H1 (cell line): ENCODE results near the gene DNAJC28.
A peak's percentile ranks its signal among the peaks of the same experiment; 100 is the strongest.

Experiments used
- EZH2 ChIP-seq: fragments of 200-600 bp; sonication (generic); IDR thresholded peaks from 2 replicates; pipeline ENCODE4 v1.7.1; 2012; ENCODE audit warnings: low read depth, mild to moderate bottlenecking, moderate library complexity, low read length, inconsistent platforms; ENCODE audit not compliant: severe bottlenecking
- POLR2A ChIP-seq, 2 experiments: IDR thresholded peaks; 1 replicate in 1 of 2; 2 replicates in 1 of 2; pipeline ENCODE4 v1.6.1; 2011; ENCODE audit warnings: low read depth in 2 of 2, low read length in 2 of 2, mild to moderate bottlenecking in 2 of 2; ENCODE audit errors: control extremely low read depth in 1 of 2
- POU5F1 ChIP-seq: IDR thresholded peaks from 2 replicates; pipeline ENCODE4 v1.6.1; 2011; ENCODE audit warnings: low read depth, mild to moderate bottlenecking, low read length, moderate library complexity
- RAD21 ChIP-seq, 2 experiments: IDR thresholded peaks in 1 of 2; conservative IDR thresholded peaks in 1 of 2; 2 replicates each; pipeline ENCODE4 v1.6.1; 2011; ENCODE audit warnings: low read depth in 2 of 2, low read length in 2 of 2, improper control_type of control experiment in 1 of 2, inconsistent platforms in 1 of 2, mild to moderate bottlenecking in 1 of 2, moderate library complexity in 1 of 2
- SP4 ChIP-seq: IDR thresholded peaks from 2 replicates; pipeline ENCODE4 v1.6.1; 2012; ENCODE audit warnings: low read length, inconsistent platforms
- SUZ12 ChIP-seq: fragments of 200-600 bp; sonication (generic); IDR thresholded peaks from 2 replicates; pipeline ENCODE4 v1.6.1; 2012; ENCODE audit warnings: mild to moderate bottlenecking, inconsistent platforms, low read length, moderate library complexity, mixed read lengths
- ZNF274 ChIP-seq: IDR thresholded peaks from 2 replicates; pipeline ENCODE4 v1.7.0; 2012; ENCODE audit warnings: low read length, borderline replicate concordance; ENCODE audit errors: extremely low read depth
- TF ChIP-seq, protein P1 (sequence below), 3 experiments: IDR thresholded peaks; 1 replicate in 2 of 3; 2 replicates in 1 of 3; pipeline versions ENCODE4 v1.5.1 to v1.6.1; 2011; ENCODE audit warnings: low read length in 3 of 3, mild to moderate bottlenecking in 3 of 3, inconsistent platforms in 2 of 3, low read depth in 1 of 3, moderate library complexity in 1 of 3; ENCODE audit not compliant: insufficient read depth in 1 of 3; ENCODE audit errors: control extremely low read depth in 1 of 3

DNA sequence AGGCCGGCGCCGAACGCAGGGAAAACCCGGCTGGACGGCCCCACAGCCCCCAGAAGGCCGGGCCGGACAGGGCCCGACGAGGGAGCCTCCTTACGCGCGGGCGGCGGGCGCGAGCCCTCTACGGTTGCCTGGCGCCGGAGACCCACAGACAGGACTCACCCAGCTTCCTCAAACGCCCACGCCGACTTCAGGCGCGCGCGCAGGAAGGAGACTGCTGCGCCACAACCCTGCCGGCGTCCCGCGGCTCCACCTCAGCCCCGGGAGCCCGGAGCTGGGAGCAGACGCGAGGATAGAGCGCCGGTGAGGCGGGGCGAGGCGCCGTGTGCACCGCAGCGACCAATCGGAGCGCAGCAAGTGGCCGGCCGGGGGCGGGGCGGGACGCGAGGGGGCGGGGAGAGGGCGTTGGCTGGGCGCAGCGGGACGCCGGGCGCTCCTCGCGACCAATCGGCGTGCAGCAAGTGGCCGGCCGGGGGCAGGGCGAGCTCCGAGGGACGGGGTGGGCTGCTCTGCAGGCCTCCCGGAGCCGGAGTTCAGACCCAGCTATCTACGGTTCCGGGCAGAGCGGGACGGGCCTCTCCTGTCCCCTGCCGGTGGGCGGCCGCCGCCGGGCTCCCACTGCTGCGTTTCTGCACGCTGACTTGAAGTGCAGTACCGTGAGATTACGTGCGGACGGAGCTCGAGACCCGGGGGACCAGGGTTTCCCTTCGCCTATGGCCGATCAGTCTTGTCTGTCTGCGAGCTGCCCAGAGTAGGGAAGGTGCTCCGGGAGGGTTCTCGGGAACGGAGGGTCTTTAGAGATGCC, 11.6 kb downstream of the DNAJC28 start, which contains the start of gene TMEM50B:
- TF ChIP-seq POLR2A (IDR thresholded peaks at IDR 0.05; ENCODE audit: control extremely low read depth in 1 of 2, low read depth in 2 of 2, low read length in 2 of 2) (peak; percentile 65 to 82), RAD21 (IDR thresholded peaks at IDR 0.05 in 1 of 2, conservative IDR thresholded peaks at IDR 0.05 in 1 of 2; ENCODE audit: low read depth in 2 of 2, low read length in 2 of 2) (peak; percentile 33 to 51), EZH2 (no peak), POU5F1 (no peak), ZNF274 (no peak), SUZ12 (no peak), SP4 (no peak)
- TF ChIP-seq, protein P1, sequence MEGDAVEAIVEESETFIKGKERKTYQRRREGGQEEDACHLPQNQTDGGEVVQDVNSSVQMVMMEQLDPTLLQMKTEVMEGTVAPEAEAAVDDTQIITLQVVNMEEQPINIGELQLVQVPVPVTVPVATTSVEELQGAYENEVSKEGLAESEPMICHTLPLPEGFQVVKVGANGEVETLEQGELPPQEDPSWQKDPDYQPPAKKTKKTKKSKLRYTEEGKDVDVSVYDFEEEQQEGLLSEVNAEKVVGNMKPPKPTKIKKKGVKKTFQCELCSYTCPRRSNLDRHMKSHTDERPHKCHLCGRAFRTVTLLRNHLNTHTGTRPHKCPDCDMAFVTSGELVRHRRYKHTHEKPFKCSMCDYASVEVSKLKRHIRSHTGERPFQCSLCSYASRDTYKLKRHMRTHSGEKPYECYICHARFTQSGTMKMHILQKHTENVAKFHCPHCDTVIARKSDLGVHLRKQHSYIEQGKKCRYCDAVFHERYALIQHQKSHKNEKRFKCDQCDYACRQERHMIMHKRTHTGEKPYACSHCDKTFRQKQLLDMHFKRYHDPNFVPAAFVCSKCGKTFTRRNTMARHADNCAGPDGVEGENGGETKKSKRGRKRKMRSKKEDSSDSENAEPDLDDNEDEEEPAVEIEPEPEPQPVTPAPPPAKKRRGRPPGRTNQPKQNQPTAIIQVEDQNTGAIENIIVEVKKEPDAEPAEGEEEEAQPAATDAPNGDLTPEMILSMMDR (IDR thresholded peaks at IDR 0.05; ENCODE audit: control extremely low read depth in 1 of 3, insufficient read depth in 1 of 3, low read depth in 1 of 3, low read length in 3 of 3): peak; percentile 40 to 49 (median 41)
